SU-DHL-6 (cell line): ENCODE data around the gene SLC17A8.

Source experiments
- H2AFZ ChIP-seq: fragments of 200-600 bp; sonication (generic); 2 replicates; pipeline ENCODE4 v1.6.1; 2014; ENCODE audit warnings: low read depth, mild to moderate bottlenecking, moderate library complexity, mixed read lengths, antibody characterized with exemption, low read length; ENCODE audit not compliant: severe bottlenecking
- H3F3A ChIP-seq: fragments of 200-600 bp; shearing (Covaris generic); 2 replicates; pipeline ENCODE4 v1.6.0; 2016; ENCODE audit warnings: antibody characterized with exemption, mild to moderate bottlenecking; ENCODE audit not compliant: insufficient read depth
- H3K27ac ChIP-seq: fragments of 200-600 bp; sonication (generic); 2 replicates; pipeline ENCODE4 v1.5.1; 2016; ENCODE audit warnings: low read depth, mild to moderate bottlenecking, low read length, moderate library complexity, mixed read lengths
- H3K27me3 ChIP-seq: fragments of 200-600 bp; sonication (generic), shearing (Covaris generic); 2 replicates; pipeline ENCODE4 v1.6.0; 2014; ENCODE audit warnings: mild to moderate bottlenecking, low read length
- H3K36me3 ChIP-seq: fragments of 200-600 bp; sonication (generic); 2 replicates; pipeline ENCODE4 v1.6.1; 2014; ENCODE audit warnings: mild to moderate bottlenecking, low read length, mixed read lengths
- H3K4me2 ChIP-seq: fragments of 300-600, 200-600 bp; shearing (Covaris generic), sonication (generic); 2 replicates; pipeline ENCODE4 v1.6.0; 2014; ENCODE audit warnings: low read length, low read depth, mild to moderate bottlenecking; ENCODE audit not compliant: poor library complexity, severe bottlenecking
- H3K4me3 ChIP-seq: fragments of 200-600 bp; sonication (generic); 2 replicates; pipeline ENCODE4 v1.5.1; 2014; ENCODE audit warnings: antibody characterized with exemption, low read length, mild to moderate bottlenecking, mixed read lengths; ENCODE audit not compliant: insufficient read depth, poor library complexity, severe bottlenecking
- H3K79me2 ChIP-seq: fragments of 200-600 bp; sonication (generic); 2 replicates; pipeline ENCODE4 v1.6.1; 2014; ENCODE audit warnings: mild to moderate bottlenecking, low read length, moderate library complexity; ENCODE audit not compliant: insufficient read depth
- H3K9ac ChIP-seq: fragments of 200-600 bp; sonication (generic); 2 replicates; pipeline ENCODE4 v1.7.0; 2014; ENCODE audit warnings: mild to moderate bottlenecking, low read length
- H3K9me2 ChIP-seq: fragments of 200-600 bp; sonication (generic); replicated peaks from 2 replicates; pipeline ENCODE4 v1.6.1; 2014; ENCODE audit warnings: low read length; ENCODE audit not compliant: insufficient read depth
- H3K9me3 ChIP-seq: fragments of 200-600 bp; sonication (generic); 2 replicates; pipeline ENCODE4 v1.6.1; 2014; ENCODE audit warnings: low read length, mixed read lengths; ENCODE audit not compliant: insufficient read depth
- H4K20me1 ChIP-seq: fragments of 200-600 bp; sonication (generic); 2 replicates; pipeline ENCODE4 v1.6.1; 2014; ENCODE audit warnings: low read depth, mild to moderate bottlenecking, antibody characterized with exemption, low read length, moderate library complexity, mixed read lengths
- CTCF ChIP-seq: fragments of 200-600 bp; sonication (generic); IDR thresholded peaks from one replicate; pipeline ENCODE4 v1.5.1; 2017; ENCODE audit warnings: antibody characterized with exemption, mild to moderate bottlenecking, low read length, moderate library complexity; ENCODE audit not compliant: insufficient read depth, poor library complexity, severe bottlenecking
- EZH2phosphoT487 ChIP-seq: fragments of 200-600 bp; sonication (generic), shearing (Covaris generic); conservative IDR thresholded peaks from 2 replicates; pipeline ENCODE4 v1.6.1; 2018; ENCODE audit warnings: mild to moderate bottlenecking, antibody characterized with exemption, low read length, moderate library complexity, mixed read lengths

Gene SLC17A8

GRCh38 chr12:100404769-100405407 lies 48.0 kb downstream of the SLC17A8 start:
- H3K4me3 ChIP-seq: no peak overlapping the region
- H3F3A ChIP-seq: no peaks in the 10 kb centered on the region
- no peak overlapping the region for H2AFZ ChIP-seq
- H3K27me3 ChIP-seq: no peaks in the 10 kb centered on the region
- H3K27ac ChIP-seq: no peak overlapping the region
- no peak overlapping the region for H3K4me2 ChIP-seq
- no peak overlapping the region for H3K9ac ChIP-seq
- peak; percentile 65 for TF ChIP-seq CTCF
- no peak for TF ChIP-seq EZH2phosphoT487
- no peaks in the 10 kb centered on the region for H3K9me2 ChIP-seq
- H3K9me3 ChIP-seq: no peaks in the 10 kb centered on the region
- H4K20me1 ChIP-seq: no peaks in the 10 kb centered on the region
- H3K79me2 ChIP-seq: no peaks in the 10 kb centered on the region
- no peaks in the 10 kb centered on the region for H3K36me3 ChIP-seq

GRCh38 chr12:100413001-100413400 lies 56.1 kb downstream of the SLC17A8 start:
- no peak overlapping the region for H3K4me2 ChIP-seq
- H2AFZ ChIP-seq: no peak overlapping the region
- H3K9me2 ChIP-seq: no peaks in the 10 kb centered on the region
- H3K27ac ChIP-seq: no peak overlapping the region
- TF ChIP-seq CTCF: no peak
- no peak for TF ChIP-seq EZH2phosphoT487
- H3F3A ChIP-seq: no peaks in the 10 kb centered on the region
- H3K4me3 ChIP-seq: no peak overlapping the region
- no peaks in the 10 kb centered on the region for H3K79me2 ChIP-seq
- H3K36me3 ChIP-seq: no peaks in the 10 kb centered on the region
- H3K27me3 ChIP-seq: no peaks in the 10 kb centered on the region
- no peak overlapping the region for H3K9ac ChIP-seq
- no peaks in the 10 kb centered on the region for H3K9me3 ChIP-seq
- no peaks in the 10 kb centered on the region for H4K20me1 ChIP-seq

GRCh38 chr12:100414739-100415138 lies 57.9 kb downstream of the SLC17A8 start:
- Histone ChIP-seq H3K9me2 (no peaks in the 10 kb centered on the region), H3K4me3 (no peak overlapping the region), H3K9me3 (no peaks in the 10 kb centered on the region), H3F3A (no peaks in the 10 kb centered on the region), H2AFZ (no peak overlapping the region), H3K36me3 (no peaks in the 10 kb centered on the region), H3K9ac (no peak overlapping the region), H3K4me2 (no peak overlapping the region), H4K20me1 (no peaks in the 10 kb centered on the region), H3K79me2 (no peaks in the 10 kb centered on the region), H3K27ac (no peak overlapping the region), H3K27me3 (no peaks in the 10 kb centered on the region)
- TF ChIP-seq EZH2phosphoT487 (no peak), CTCF (no peak)
